HepG2 (cell line): ENCODE results near the gene SPOP. TPM values are rescaled to one million over a fixed set of nuclear protein-coding genes. Genes with fewer than 3 reads are reported as not detected.
A peak's percentile ranks its signal among the peaks of the same experiment; 100 is the strongest.

Experiments
- DMAP1 ChIP-seq: IDR thresholded peaks from 2 replicates; pipeline ENCODE4 v1.6.1; 2016
- FOSL2 ChIP-seq: sonication (generic); formaldehyde crosslinking; IDR thresholded peaks from 2 replicates; pipeline ENCODE4 v1.4.0; 2020; ENCODE audit warnings: missing genetic modification reagents
- FOXC1 ChIP-seq: sonication (generic); formaldehyde crosslinking; IDR thresholded peaks from 2 replicates; pipeline ENCODE4 v1.8.0; 2022; ENCODE audit warnings: mild to moderate bottlenecking, missing genetic modification reagents, borderline replicate concordance
- GABPB1 ChIP-seq: IDR thresholded peaks from 2 replicates; pipeline ENCODE4 v1.6.1; 2016; ENCODE audit warnings: mild to moderate bottlenecking, missing genetic modification reagents, moderate library complexity, missing compliant biosample characterization
- HNRNPLL ChIP-seq: fragments of 200-400 bp; formaldehyde crosslinking; IDR thresholded peaks from 2 replicates; pipeline ENCODE4 v1.6.1; 2017; ENCODE audit warnings: mild to moderate bottlenecking, low read depth, low read length; ENCODE audit not compliant: poor library complexity, severe bottlenecking
- NCOA1 ChIP-seq: sonication (generic); formaldehyde crosslinking; IDR thresholded peaks from 2 replicates; pipeline ENCODE4 v1.9.0; 2021; ENCODE audit warnings: missing genetic modification reagents
- NKX3-1 ChIP-seq: sonication (generic); formaldehyde crosslinking; IDR thresholded peaks from 2 replicates; pipeline ENCODE4 v1.5.0; 2020; ENCODE audit warnings: missing genetic modification reagents
- RARG ChIP-seq: sonication (generic); formaldehyde crosslinking; IDR thresholded peaks from 2 replicates; pipeline ENCODE4 v1.4.0; 2020; ENCODE audit warnings: low read depth, mild to moderate bottlenecking, missing genetic modification reagents
- SP5 ChIP-seq: IDR thresholded peaks from 2 replicates; pipeline ENCODE4 v1.6.1; 2016; ENCODE audit warnings: low read depth, borderline replicate concordance
- TAF1 ChIP-seq: sonication (generic); formaldehyde crosslinking; IDR thresholded peaks from 2 replicates; pipeline ENCODE4 v1.4.0; 2020; ENCODE audit warnings: missing genetic modification reagents
- TBP ChIP-seq: sonication (generic); formaldehyde crosslinking; IDR thresholded peaks from 2 replicates; pipeline ENCODE4 v1.5.0; 2020; ENCODE audit warnings: missing genetic modification reagents
- TGIF2 ChIP-seq: IDR thresholded peaks from 2 replicates; pipeline ENCODE4 v1.6.1; 2016; ENCODE audit warnings: control low read depth, missing compliant biosample characterization
- ZBTB7A ChIP-seq: sonication (generic); formaldehyde crosslinking; IDR thresholded peaks from 2 replicates; pipeline ENCODE4 v1.8.0; 2022; ENCODE audit warnings: mild to moderate bottlenecking, missing genetic modification reagents
- ZFP36 ChIP-seq: fragments of 150-350 bp; IDR thresholded peaks from 2 replicates; pipeline ENCODE4 v1.6.1; 2018; ENCODE audit warnings: borderline replicate concordance, low read length, low read depth; ENCODE audit not compliant: partially characterized antibody
- ZNF740 ChIP-seq: sonication (generic); formaldehyde crosslinking; IDR thresholded peaks from 2 replicates; pipeline ENCODE4 v1.4.0; 2020; ENCODE audit warnings: missing genetic modification reagents
- ZNF746 ChIP-seq: sonication (generic); formaldehyde crosslinking; IDR thresholded peaks from 2 replicates; pipeline ENCODE4 v1.8.0; 2022; ENCODE audit warnings: mild to moderate bottlenecking, missing genetic modification reagents
- ZNF790 ChIP-seq: sonication (generic); formaldehyde crosslinking; IDR thresholded peaks from 2 replicates; pipeline ENCODE4 v1.8.0; 2022; ENCODE audit warnings: missing genetic modification reagents, mild to moderate bottlenecking, borderline replicate concordance
- ZSCAN9 ChIP-seq: IDR thresholded peaks from 2 replicates; pipeline ENCODE4 v1.6.1; 2016; ENCODE audit warnings: borderline replicate concordance
- ZZZ3 ChIP-seq: sonication (generic); formaldehyde crosslinking; IDR thresholded peaks from 2 replicates; pipeline ENCODE4 v1.4.0; 2020; ENCODE audit warnings: missing genetic modification reagents, mild to moderate bottlenecking, borderline replicate concordance
- polyA plus RNA-seq, 8 experiments: library from polyadenylated mRNA; depleted of rRNA in 3 of 8; stranded (reverse) in 7 of 8; unstranded in 1 of 8; fragments of >200 nt; fragmentation: Illumina TruSeq in 4 of 8; extraction: Trizol in 4 of 8; gene quantifications; 2 replicates each; pipeline versions ENCODE4 v1.2.1 to v1.2.3, GENCODE V29; 2011 to 2016; ENCODE audit warnings: low read depth in 4 of 8, missing spikeins in 1 of 8, mixed read lengths in 1 of 8; ENCODE audit not compliant: insufficient read depth in 1 of 8
- total RNA-seq, 5 experiments: library from RNA; depleted of rRNA; stranded (reverse); fragments of >200 nt; fragmentation: Illumina TruSeq; extraction: Trizol; gene quantifications; 2 replicates each; pipeline ENCODE4 v1.2.3, GENCODE V29; 2016; ENCODE audit warnings: low read depth in 1 of 5
- TF ChIP-seq, protein P1 (sequence below): sonication (generic); formaldehyde crosslinking; IDR thresholded peaks from 2 replicates; pipeline ENCODE4 v1.4.0; 2020; ENCODE audit warnings: missing genetic modification reagents
- TF ChIP-seq, protein P2 (sequence below): sonication (generic); formaldehyde crosslinking; IDR thresholded peaks from 2 replicates; pipeline ENCODE4 v1.4.0; 2020; ENCODE audit warnings: missing genetic modification reagents
- TF ChIP-seq, protein P3 (sequence below): IDR thresholded peaks from 2 replicates; pipeline ENCODE4 v1.6.1; 2016; ENCODE audit warnings: control low read depth
- TF ChIP-seq, protein P4 (sequence below): sonication (generic); formaldehyde crosslinking; IDR thresholded peaks from 2 replicates; pipeline ENCODE4 v1.4.0; 2020; ENCODE audit warnings: missing genetic modification reagents

SPOP gene
- total and polyA plus RNA-seq, 2 of the 13 experiments (the other 11 are each of a cell fraction or from before 2014, with no cell fraction given): 52.8 to 60.8 TPM

- TF ChIP-seq TGIF2 (no peak), GABPB1 (peak; percentile 11; the same call in 1 of the 2 replicates), FOSL2 (CRISPR knock-in tag) (no peak), ZNF746 (peak; percentile 32; the same call in 1 of the 2 replicates), ZFP36 (no peak), ZNF740 (CRISPR knock-in tag) (0 out of 2 replicates have a peak, but pooled peaks have one; percentile 11), ZSCAN9 (CRISPR knock-in tag) (no peak), ZNF790 (CRISPR knock-in tag) (0 out of 2 replicates have a peak, but pooled peaks have one; percentile 21), SP5 (CRISPR knock-in tag) (no peak), ZZZ3 (CRISPR knock-in tag) (no peak), TAF1 (no peak), NCOA1 (CRISPR knock-in tag) (no peak), NKX3-1 (no peak), HNRNPLL (peak; percentile 93), ZBTB7A (no peak), RARG (CRISPR knock-in tag) (no peak), DMAP1 (CRISPR knock-in tag) (no peak), TBP (CRISPR knock-in tag) (no peak), FOXC1 (CRISPR knock-in tag) (no peak)
- TF ChIP-seq, protein P1, sequence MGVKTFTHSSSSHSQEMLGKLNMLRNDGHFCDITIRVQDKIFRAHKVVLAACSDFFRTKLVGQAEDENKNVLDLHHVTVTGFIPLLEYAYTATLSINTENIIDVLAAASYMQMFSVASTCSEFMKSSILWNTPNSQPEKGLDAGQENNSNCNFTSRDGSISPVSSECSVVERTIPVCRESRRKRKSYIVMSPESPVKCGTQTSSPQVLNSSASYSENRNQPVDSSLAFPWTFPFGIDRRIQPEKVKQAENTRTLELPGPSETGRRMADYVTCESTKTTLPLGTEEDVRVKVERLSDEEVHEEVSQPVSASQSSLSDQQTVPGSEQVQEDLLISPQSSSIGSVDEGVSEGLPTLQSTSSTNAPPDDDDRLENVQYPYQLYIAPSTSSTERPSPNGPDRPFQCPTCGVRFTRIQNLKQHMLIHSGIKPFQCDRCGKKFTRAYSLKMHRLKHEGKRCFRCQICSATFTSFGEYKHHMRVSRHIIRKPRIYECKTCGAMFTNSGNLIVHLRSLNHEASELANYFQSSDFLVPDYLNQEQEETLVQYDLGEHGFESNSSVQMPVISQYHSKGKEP (CRISPR knock-in tag): no peak
- TF ChIP-seq, protein P2, sequence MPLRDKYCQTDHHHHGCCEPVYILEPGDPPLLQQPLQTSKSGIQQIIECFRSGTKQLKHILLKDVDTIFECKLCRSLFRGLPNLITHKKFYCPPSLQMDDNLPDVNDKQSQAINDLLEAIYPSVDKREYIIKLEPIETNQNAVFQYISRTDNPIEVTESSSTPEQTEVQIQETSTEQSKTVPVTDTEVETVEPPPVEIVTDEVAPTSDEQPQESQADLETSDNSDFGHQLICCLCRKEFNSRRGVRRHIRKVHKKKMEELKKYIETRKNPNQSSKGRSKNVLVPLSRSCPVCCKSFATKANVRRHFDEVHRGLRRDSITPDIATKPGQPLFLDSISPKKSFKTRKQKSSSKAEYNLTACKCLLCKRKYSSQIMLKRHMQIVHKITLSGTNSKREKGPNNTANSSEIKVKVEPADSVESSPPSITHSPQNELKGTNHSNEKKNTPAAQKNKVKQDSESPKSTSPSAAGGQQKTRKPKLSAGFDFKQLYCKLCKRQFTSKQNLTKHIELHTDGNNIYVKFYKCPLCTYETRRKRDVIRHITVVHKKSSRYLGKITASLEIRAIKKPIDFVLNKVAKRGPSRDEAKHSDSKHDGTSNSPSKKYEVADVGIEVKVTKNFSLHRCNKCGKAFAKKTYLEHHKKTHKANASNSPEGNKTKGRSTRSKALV: peak; percentile 84
- TF ChIP-seq, protein P3, sequence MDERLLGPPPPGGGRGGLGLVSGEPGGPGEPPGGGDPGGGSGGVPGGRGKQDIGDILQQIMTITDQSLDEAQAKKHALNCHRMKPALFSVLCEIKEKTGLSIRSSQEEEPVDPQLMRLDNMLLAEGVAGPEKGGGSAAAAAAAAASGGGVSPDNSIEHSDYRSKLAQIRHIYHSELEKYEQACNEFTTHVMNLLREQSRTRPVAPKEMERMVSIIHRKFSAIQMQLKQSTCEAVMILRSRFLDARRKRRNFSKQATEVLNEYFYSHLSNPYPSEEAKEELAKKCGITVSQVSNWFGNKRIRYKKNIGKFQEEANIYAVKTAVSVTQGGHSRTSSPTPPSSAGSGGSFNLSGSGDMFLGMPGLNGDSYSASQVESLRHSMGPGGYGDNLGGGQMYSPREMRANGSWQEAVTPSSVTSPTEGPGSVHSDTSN (CRISPR knock-in tag): no peak
- TF ChIP-seq, protein P4, sequence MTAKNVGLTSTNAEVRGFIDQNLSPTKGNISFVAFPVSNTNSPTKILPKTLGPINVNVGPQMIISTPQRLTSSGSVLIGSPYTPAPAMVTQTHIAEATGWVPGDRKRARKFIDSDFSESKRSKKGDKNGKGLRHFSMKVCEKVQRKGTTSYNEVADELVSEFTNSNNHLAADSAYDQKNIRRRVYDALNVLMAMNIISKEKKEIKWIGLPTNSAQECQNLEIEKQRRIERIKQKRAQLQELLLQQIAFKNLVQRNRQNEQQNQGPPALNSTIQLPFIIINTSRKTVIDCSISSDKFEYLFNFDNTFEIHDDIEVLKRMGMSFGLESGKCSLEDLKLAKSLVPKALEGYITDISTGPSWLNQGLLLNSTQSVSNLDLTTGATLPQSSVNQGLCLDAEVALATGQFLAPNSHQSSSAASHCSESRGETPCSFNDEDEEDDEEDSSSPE (CRISPR knock-in tag): peak; percentile 33; the same call in 1 of the 2 replicates
Observed at GRCh38 chr17:49575679-49576087, 102.2 kb downstream of the SPOP start, which contains the start of gene NXPH3 (continued).
